GM13977 (cell line): ENCODE data around the gene CCDC17.

ENCODE experiments used
- DNase-seq: peaks from one replicate; pipeline ENCODE4 v3.0.0; 2012; ENCODE audit warnings: low spot score
- CTCF ChIP-seq: IDR thresholded peaks from 2 replicates; pipeline ENCODE4 v1.5.1; 2012; ENCODE audit warnings: mild to moderate bottlenecking, control low read depth; ENCODE audit not compliant: insufficient read depth; ENCODE audit errors: extremely low read depth, missing control alignments
- in situ Hi-C: fragments of 300-500 bp; cut with MboI; formaldehyde crosslinking; loops from one replicate; pipeline ENCODE4 v1.12.0; 2022; ENCODE audit warnings: low sequenced_read_pairs, low pct_unique_long_range_greater_than_20kb, mixed read lengths, inconsistent platforms; ENCODE audit not compliant: unreplicated experiment

The CCDC17 gene

DNA sequence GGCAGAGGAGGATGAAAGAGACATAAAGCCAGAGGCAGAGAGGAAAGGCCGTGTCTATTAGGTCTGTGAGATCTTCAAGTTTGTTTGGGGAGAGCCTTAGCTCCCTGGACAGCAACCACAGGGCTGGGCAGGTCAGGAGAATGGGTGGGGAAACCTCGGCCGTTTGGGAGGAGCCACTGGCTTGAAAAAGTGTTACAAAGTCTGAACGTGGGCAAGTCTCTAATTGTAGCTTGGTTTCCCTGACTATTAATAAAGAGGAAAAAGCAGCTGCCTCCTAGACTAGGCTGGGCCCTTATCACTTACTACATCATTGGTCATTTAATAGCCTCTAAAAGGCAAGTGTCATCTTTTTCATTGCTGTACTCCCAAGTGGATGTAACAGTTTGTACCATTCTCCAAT is at the start of gene CCDC17:
CCDC17 (minus strand) TSS at position 83 of the 400 bp plus-strand sequence. CDS start 145 bp downstream, outside the sequence.
- in situ Hi-C loops: no loop called here
- no peak for DNase-seq

GRCh38 chr1:45669859-45670655 is 46.2 kb upstream of the CCDC17 start:
- TF ChIP-seq CTCF: no peak
- in situ Hi-C loops: no loop called here
- no peak for DNase-seq

More for the DNA sequence above, at the start of gene CCDC17:
- TF ChIP-seq CTCF: no peak

DNA sequence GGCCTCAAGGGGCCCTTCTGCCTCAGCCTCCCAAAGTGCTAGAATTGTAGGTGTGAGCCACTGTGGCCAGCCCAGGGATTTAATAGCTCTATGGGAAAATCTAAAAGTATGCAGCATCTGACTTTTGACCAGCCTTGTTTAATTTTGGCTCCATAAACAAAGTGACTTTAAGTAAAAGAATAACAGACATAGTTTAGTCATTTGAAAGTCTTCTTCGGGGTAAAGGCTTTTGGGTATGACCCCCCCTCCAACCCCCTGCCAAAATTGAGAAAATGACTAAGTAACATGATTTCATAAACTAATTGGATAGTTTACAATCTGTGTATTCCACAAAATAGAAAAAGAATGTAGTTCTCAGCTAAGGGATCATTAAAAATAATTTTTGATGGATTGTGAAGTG is 45.5 kb upstream of the CCDC17 start:
- no peak for TF ChIP-seq CTCF
- in situ Hi-C loops: no loop called here
- no peak for DNase-seq

DNA sequence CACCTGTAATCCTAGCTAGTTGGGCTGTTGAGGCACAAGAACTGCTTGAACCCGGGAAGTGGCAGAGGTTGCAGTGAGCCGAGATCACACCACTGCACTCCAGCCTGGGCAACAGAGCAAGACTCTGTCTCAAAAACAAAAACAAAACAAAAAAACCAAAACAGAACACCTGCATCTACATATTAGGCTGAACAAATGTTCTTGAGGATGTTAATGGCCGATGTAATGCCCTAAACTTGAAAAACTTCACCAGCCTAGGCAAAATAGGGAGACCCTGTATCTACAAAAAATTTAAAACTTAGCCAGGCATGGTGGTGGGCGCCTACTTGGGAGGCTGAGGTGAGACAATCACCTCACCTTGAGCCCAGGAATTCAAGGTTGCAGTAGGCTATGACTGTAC is 44.7 kb upstream of the CCDC17 start:
- DNase-seq: no peak
- no peak for TF ChIP-seq CTCF
- in situ Hi-C loops: no loop called here

- no peak for DNase-seq
- no peak for TF ChIP-seq CTCF
- in situ Hi-C loops: no loop called here
These were observed 43.7 kb upstream of the CCDC17 start for GRCh38 chr1:45667321-45668111.

- in situ Hi-C loops: no loop called here
- TF ChIP-seq CTCF: no peak
- DNase-seq: no peak
These were observed 43.0 kb upstream of the CCDC17 start for GRCh38 chr1:45666836-45667235.
